H1 (cell line): Measurements from ENCODE around the gene GXYLT1. TPM values are rescaled to one million over a fixed set of nuclear protein-coding genes. Genes with fewer than 3 reads are reported as not detected.
A peak's percentile ranks its signal among the peaks of the same experiment; 100 is the strongest.

Experiments
- CTCF ChIA-PET: fragments of 300-600 bp; sonication (Branson Sonifier 250); formaldehyde crosslinking; loops from one replicate; lab custom pipeline; 2021; ENCODE audit not compliant: partially characterized antibody; lab: Charles Lee
- POLR2A ChIA-PET: fragments of 300-600 bp; sonication (Branson Sonifier 250); formaldehyde crosslinking; loops from one replicate; lab custom pipeline; 2021; ENCODE audit warnings: inconsistent platforms; ENCODE audit not compliant: partially characterized antibody; lab: Charles Lee
- DNase-seq, 2 experiments: peaks; one replicate each; pipeline versions ENCODE4 v3.0.0 to v3.0.0-alpha.2; 2010 to 2022; ENCODE audit warnings: low spot score in 2 of 2, low read depth in 1 of 2, mixed read lengths in 1 of 2
- FAIRE-seq: peaks from 2 replicates; lab custom pipeline; 2011; peaks lifted over from hg19 to GRCh38; lab: Jason Lieb, UNC
- H2AFZ ChIP-seq: 2 replicates; pipeline ENCODE4 v1.8.1; 2012; ENCODE audit warnings: low read length, inconsistent platforms
- H2AK5ac ChIP-seq: 2 replicates; pipeline ENCODE4 v1.6.1; 2013; ENCODE audit warnings: low read depth, low read length
- H2BK120ac ChIP-seq: replicated peaks from 2 replicates; pipeline ENCODE3; 2013; ENCODE audit warnings: low read depth, low read length, inconsistent platforms
- H2BK12ac ChIP-seq: 2 replicates; pipeline ENCODE4 v1.6.1; 2013; ENCODE audit warnings: low read depth, low read length
- H2BK15ac ChIP-seq: 2 replicates; pipeline ENCODE4 v1.6.1; 2013; ENCODE audit warnings: low read length
- H2BK20ac ChIP-seq: 2 replicates; pipeline ENCODE4 v1.6.1; 2013; ENCODE audit warnings: low read length
- H2BK5ac ChIP-seq: 2 replicates; pipeline ENCODE4 v1.6.1; 2013; ENCODE audit warnings: low read depth, low read length
- H3K14ac ChIP-seq: 2 replicates; pipeline ENCODE4 v1.6.1; 2013; ENCODE audit warnings: inconsistent platforms; ENCODE audit not compliant: insufficient read length
- H3K18ac ChIP-seq: 2 replicates; pipeline ENCODE4 v1.6.1; 2013; ENCODE audit warnings: low read length; ENCODE audit errors: extremely low read depth
- H3K23ac ChIP-seq: 2 replicates; pipeline ENCODE4 v1.6.1; 2013; ENCODE audit warnings: inconsistent platforms; ENCODE audit not compliant: insufficient read length
- H3K23me2 ChIP-seq: 2 replicates; pipeline ENCODE4 v1.6.1; 2013; ENCODE audit warnings: low read depth, low read length
- H3K27ac ChIP-seq: 2 replicates; pipeline ENCODE4 v1.6.1; 2011; ENCODE audit warnings: low read depth, low read length, inconsistent platforms
- H3K27me3 ChIP-seq, 4 experiments: replicated peaks in 1 of 4; 1 replicate in 1 of 4; 2 replicates in 3 of 4; pipeline versions ENCODE4 v1.6.1 to v1.8.1; 2011 to 2013; ENCODE audit warnings: low read length in 3 of 4, mild to moderate bottlenecking in 3 of 4, inconsistent platforms in 2 of 4, mixed read lengths in 2 of 4, moderate library complexity in 1 of 4; ENCODE audit not compliant: control insufficient read depth in 3 of 4, insufficient read depth in 3 of 4; ENCODE audit errors: extremely low read depth in 1 of 4
- H3K36me3 ChIP-seq, 4 experiments: 2 replicates each; pipeline versions ENCODE4 v1.6.1 to v1.8.1; 2011 to 2013; ENCODE audit warnings: mild to moderate bottlenecking in 4 of 4, low read length in 3 of 4, moderate library complexity in 2 of 4, control low read depth in 1 of 4, inconsistent platforms in 1 of 4; ENCODE audit not compliant: insufficient read depth in 4 of 4, control insufficient read depth in 2 of 4
- H3K4ac ChIP-seq: replicated peaks from 2 replicates; pipeline ENCODE3; 2013; ENCODE audit warnings: low read length, low read depth, mixed read lengths, inconsistent platforms; ENCODE audit not compliant: insufficient read length
- H3K4me1 ChIP-seq, 4 experiments: replicated peaks in 1 of 4; 1 replicate in 1 of 4; 2 replicates in 3 of 4; pipeline versions ENCODE4 v1.6.1 to v1.8.1; 2011 to 2013; ENCODE audit warnings: low read length in 3 of 4, inconsistent platforms in 2 of 4, mixed read lengths in 1 of 4; ENCODE audit not compliant: insufficient read depth in 4 of 4, control insufficient read depth in 3 of 4
- H3K4me2 ChIP-seq, 2 experiments: 2 replicates each; pipeline versions ENCODE4 v1.6.1 to v1.8.1; 2011 to 2013; ENCODE audit warnings: low read depth in 2 of 2, low read length in 2 of 2, control low read depth in 1 of 2, inconsistent platforms in 1 of 2, mild to moderate bottlenecking in 1 of 2; ENCODE audit not compliant: insufficient read depth in 1 of 2
- H3K4me3 ChIP-seq, 4 experiments: fragments of 200-600, 300-600 bp in 1 of 4; sonication (generic), shearing (Covaris generic), sonication (Bioruptor Twin) in 1 of 4; 2 replicates each; pipeline versions ENCODE4 v1.5.1 to v1.8.1; 2011 to 2016; ENCODE audit warnings: low read length in 4 of 4, low read depth in 3 of 4, control low read depth in 2 of 4, inconsistent platforms in 2 of 4, mild to moderate bottlenecking in 2 of 4, mixed read lengths in 1 of 4, moderate library complexity in 1 of 4; ENCODE audit not compliant: insufficient read depth in 2 of 4; ENCODE audit errors: extremely low read depth in 1 of 4
- H3K56ac ChIP-seq: replicated peaks from 2 replicates; pipeline ENCODE3; 2013; ENCODE audit warnings: low read depth, mild to moderate bottlenecking, mixed read lengths, low read length, inconsistent platforms; ENCODE audit not compliant: insufficient read length
- H3K79me1 ChIP-seq: 2 replicates; pipeline ENCODE4 v1.6.1; 2013; ENCODE audit warnings: low read depth, low read length, control low read depth
- H3K79me2 ChIP-seq, 2 experiments: 2 replicates each; pipeline versions ENCODE4 v1.6.1 to v1.8.1; 2012 to 2013; ENCODE audit warnings: low read length in 2 of 2, mild to moderate bottlenecking in 2 of 2, inconsistent platforms in 1 of 2; ENCODE audit not compliant: insufficient read depth in 2 of 2, control insufficient read depth in 1 of 2
- H3K9ac ChIP-seq, 4 experiments: replicated peaks in 1 of 4; 1 replicate in 1 of 4; 2 replicates in 3 of 4; pipeline versions ENCODE4 v1.6.1 to v1.8.1; 2011 to 2013; ENCODE audit warnings: low read depth in 3 of 4, low read length in 3 of 4, control low read depth in 2 of 4, mild to moderate bottlenecking in 2 of 4, moderate library complexity in 2 of 4, inconsistent platforms in 1 of 4; ENCODE audit errors: extremely low read depth in 1 of 4
- H3K9me3 ChIP-seq, 2 experiments: 2 replicates each; pipeline versions ENCODE4 v1.6.1 to v1.8.1; 2012 to 2013; ENCODE audit warnings: mild to moderate bottlenecking in 2 of 2, moderate library complexity in 2 of 2, control low read depth in 1 of 2, inconsistent platforms in 1 of 2, low read depth in 1 of 2, low read length in 1 of 2, mixed read lengths in 1 of 2; ENCODE audit not compliant: insufficient read depth in 2 of 2
- H4K20me1 ChIP-seq, 2 experiments: replicated peaks in 1 of 2; 2 replicates each; pipeline versions ENCODE3 to v1.8.1; 2011 to 2013; ENCODE audit warnings: inconsistent platforms in 2 of 2, low read length in 2 of 2, mild to moderate bottlenecking in 1 of 2; ENCODE audit not compliant: insufficient read depth in 2 of 2, control insufficient read depth in 1 of 2
- H4K5ac ChIP-seq: 2 replicates; pipeline ENCODE4 v1.6.1; 2013; ENCODE audit warnings: low read length, low read depth, mixed read lengths, inconsistent platforms; ENCODE audit not compliant: insufficient read length
- H4K8ac ChIP-seq: 2 replicates; pipeline ENCODE4 v1.8.0; 2013; ENCODE audit warnings: mild to moderate bottlenecking, moderate library complexity, low read length, inconsistent platforms; ENCODE audit not compliant: insufficient read depth; ENCODE audit errors: extremely low read depth
- H4K91ac ChIP-seq: replicated peaks from 2 replicates; pipeline ENCODE3; 2013; ENCODE audit warnings: low read length, mixed read lengths, inconsistent platforms; ENCODE audit not compliant: insufficient read length
- ASH2L ChIP-seq: fragments of 200-600, 300-600 bp; sonication (generic); IDR thresholded peaks from one replicate; pipeline ENCODE4 v1.7.1; 2017; ENCODE audit warnings: low read length
- CEBPB ChIP-seq: IDR thresholded peaks from 2 replicates; pipeline ENCODE4 v1.6.1; 2012; ENCODE audit warnings: low read depth, low read length
- EZH2 ChIP-seq: fragments of 200-600 bp; sonication (generic); IDR thresholded peaks from 2 replicates; pipeline ENCODE4 v1.7.1; 2012; ENCODE audit warnings: low read depth, mild to moderate bottlenecking, moderate library complexity, low read length, inconsistent platforms; ENCODE audit not compliant: severe bottlenecking
- HDAC2 ChIP-seq, 2 experiments: fragments of 300-600 bp in 1 of 2; sonication (generic) in 1 of 2; IDR thresholded peaks; 2 replicates each; pipeline ENCODE4 v1.6.1; 2011 to 2012; ENCODE audit warnings: low read depth in 2 of 2, low read length in 2 of 2, mild to moderate bottlenecking in 2 of 2, moderate library complexity in 2 of 2, borderline replicate concordance in 1 of 2, inconsistent platforms in 1 of 2
- JUND ChIP-seq: IDR thresholded peaks from 2 replicates; pipeline ENCODE4 v1.6.1; 2011; ENCODE audit warnings: mild to moderate bottlenecking, improper control_type of control experiment, low read length
- SIN3A ChIP-seq, 2 experiments: IDR thresholded peaks in 1 of 2; conservative IDR thresholded peaks in 1 of 2; 2 replicates each; pipeline ENCODE4 v1.6.1; 2011 to 2012; ENCODE audit warnings: low read length in 2 of 2, improper control_type of control experiment in 1 of 2, low read depth in 1 of 2, mild to moderate bottlenecking in 1 of 2
- TAF7 ChIP-seq: optimal IDR thresholded peaks from 2 replicates; pipeline ENCODE3; 2011; ENCODE audit warnings: low read depth, mild to moderate bottlenecking, inconsistent platforms, low read length, moderate library complexity, borderline replicate concordance
- TEAD4 ChIP-seq: IDR thresholded peaks from 2 replicates; pipeline ENCODE4 v1.6.1; 2012; ENCODE audit warnings: low read depth, low read length, inconsistent platforms, mixed read lengths
- USF2 ChIP-seq: IDR thresholded peaks from 2 replicates; pipeline ENCODE4 v1.6.1; 2011; ENCODE audit warnings: low read length, improper control_type of control experiment
- WGBS, 2 experiments: shearing (Covaris generic) in 1 of 2; methylation state at CpG; one replicate each; pipeline versions ENCODE4 v1.1.6 to v1.1.7; 2013 to 2015; ENCODE audit warnings: low lambda C conversion rate in 2 of 2, mixed read lengths in 2 of 2, inconsistent platforms in 1 of 2, low coverage in 1 of 2, missing lambda C conversion rate in 1 of 2; ENCODE audit not compliant: insufficient replicate concordance in 2 of 2, insufficient coverage in 1 of 2, insufficient read length in 1 of 2; ENCODE audit errors: extremely low coverage in 1 of 2, missing lambda C conversion rate in 1 of 2; 5-methylcytosine and 5-hydroxymethylcytosine counted together
- polyA plus RNA-seq, 7 experiments: library from polyadenylated mRNA; depleted of rRNA in 3 of 7; stranded (reverse) in 5 of 7; unstranded in 2 of 7; fragments of >200 nt in 5 of 7; fragments of 200-250 nt in 2 of 7; gene quantifications; 1 replicate in 5 of 7; 2 replicates in 1 of 7; 4 replicates in 1 of 7; pipeline versions ENCODE4 v1.2.1 to v1.2.3, GENCODE V29; 2011 to 2013; ENCODE audit warnings: missing spikeins in 2 of 7, mixed read lengths in 2 of 7
- total RNA-seq: library from RNA; stranded (reverse); fragmentation: NEBNext Ultra II Directional; extraction: Animal tissue kit (Norgen Biotek cat#: 25700); gene quantifications from 2 replicates; pipeline ENCODE4 v1.2.1, GENCODE V29; 2021

The GXYLT1 gene
- total and polyA plus RNA-seq, 2 of the 8 experiments (the other 6 are each of a cell fraction or from before 2014, with no cell fraction given), result 3.1 to 10.7 TPM

GRCh38 chr12:42145552-42146215 lies 1.0 kb upstream of the GXYLT1 start:
- Histone ChIP-seq H3K27ac (no peak overlapping the region), H3K23me2 (peaks cover 11% of the 10 kb centered on the region), H3K23ac (no peak overlapping the region), H2BK120ac (no peak overlapping the region), H3K79me2 (peaks cover 3 to 31% of the 10 kb centered on the region in 2 experiments; a peak in 3 of 4 replicates), H2BK5ac (no peak overlapping the region), H3K4me3 (peak overlapping the region; percentile 60 to 83 (median 80); a peak in 7 of 8 replicates), H2AK5ac (no peak overlapping the region), H2BK15ac (0 out of 2 replicates have a peak overlapping the region, but pooled peaks have one; percentile 46), H3K56ac (no peak overlapping the region), H3K4me2 (peak overlapping the region; percentile 83 to 87), H4K20me1 (peaks cover 2 to 9% of the 10 kb centered on the region in 2 experiments), H3K36me3 (no peaks in the 10 kb centered on the region), H3K4me1 (peaks cover 4 to 12% (median 8%) of the 10 kb centered on the region in 4 experiments; a peak in 5 of 7 replicates), H3K4ac (peak overlapping the region; percentile 22), H4K8ac (no peak overlapping the region), H3K14ac (no peak overlapping the region), H2AFZ (peak overlapping the region; percentile 82), H3K18ac (peak overlapping the region; percentile 15; the same call in 1 of the 2 replicates), H3K9ac (no peak overlapping the region), H2BK12ac (peak overlapping the region; percentile 68), H2BK20ac (peak overlapping the region; percentile 62; the same call in 1 of the 2 replicates), H4K5ac (no peak overlapping the region), H3K27me3 (peaks cover 0 to 11% (median 0%) of the 10 kb centered on the region in 4 experiments; a peak in 3 of 7 replicates), H4K91ac (no peak overlapping the region), H3K9me3 (no peaks in the 10 kb centered on the region), H3K79me1 (peaks cover 4% of the 10 kb centered on the region; the same call in 1 of the 2 replicates)
- 31% methylated on average over 11 of the region's 11 CpGs; no CpG with 5 or more reads in 1 of the 2 experiments for WGBS, 2 experiments
- peak; percentile 74 for FAIRE-seq
- POLR2A ChIA-PET, result interaction anchor here (0.7 to 1.4 kb wide), 7 partner anchors 94 to 618 kb away, joined by 3 to 6 read pairs (median 3); partner anchors contain the start of genes PPHLN1 and ZCRB1
- CTCF ChIA-PET, result interaction anchor here (0.5 to 1.6 kb wide), 6 partner anchors 9 to 1078 kb away, joined by 3 to 5 read pairs (median 3); no protein-coding TSS in a partner anchor
- no peak for DNase-seq
- TF ChIP-seq USF2 (no peak), JUND (no peak), HDAC2 (IDR thresholded peaks at IDR 0.05; ENCODE audit: borderline replicate concordance in 1 of 2, low read depth in 2 of 2, low read length in 2 of 2) (no peak), TEAD4 (no peak), TAF7 (no peak), SIN3A (conservative IDR thresholded peaks at IDR 0.05 in 1 of 2, IDR thresholded peaks at IDR 0.05 in 1 of 2; ENCODE audit: low read depth in 1 of 2, low read length in 2 of 2) (no peak), EZH2 (peak; percentile 27), ASH2L (no peak), CEBPB (no peak)
